ENCODE results near the gene PDGFRB.
A peak's percentile ranks its signal among the peaks of the same experiment; 100 is the strongest.

PDGFRB gene

DNA sequence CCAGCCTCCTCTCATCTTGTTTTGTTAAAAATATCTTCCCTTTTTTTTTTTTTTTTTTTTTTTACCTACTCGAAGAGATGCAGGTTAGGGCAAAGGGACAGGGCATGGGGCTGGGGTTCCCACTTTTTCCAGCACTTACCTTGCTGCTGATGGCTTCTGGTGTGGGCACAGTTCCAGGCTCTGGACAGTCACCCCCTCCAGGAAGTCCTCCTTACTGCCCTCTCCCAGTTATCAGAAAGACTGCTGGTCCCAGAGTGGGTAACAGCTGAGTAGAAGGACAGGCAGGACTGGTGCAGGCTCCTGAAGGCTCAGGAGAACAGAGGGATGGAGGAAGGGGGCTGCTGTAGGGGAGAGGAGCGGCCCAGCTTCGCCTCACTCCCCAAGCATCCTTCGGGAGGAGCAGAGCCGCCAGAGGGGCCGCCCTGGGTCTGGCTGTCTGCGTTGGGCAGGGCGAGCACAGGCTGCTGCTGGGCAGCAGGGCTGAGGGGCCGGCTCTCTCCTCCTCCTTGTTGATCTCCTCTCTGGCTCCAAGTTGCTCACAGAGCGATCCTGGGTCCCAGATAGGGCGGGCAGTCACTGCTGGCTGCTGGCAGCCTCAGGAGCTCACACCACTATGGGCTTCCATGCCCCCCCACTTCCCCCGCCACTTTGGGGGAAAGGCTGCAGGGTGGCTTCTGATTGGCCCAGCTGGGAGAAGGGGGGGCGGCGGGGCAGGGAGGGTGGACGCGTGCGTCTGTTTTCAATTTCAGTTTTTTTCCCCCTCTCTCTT, at the start of gene PDGFRB:
TSS of gene PDGFRB (minus strand) at position 588 of the 769 bp plus-strand sequence. CDS start 18,798 bp downstream, outside the sequence.
- POLR2A ChIA-PET: interaction anchor here (0.5 to 8.6 kb wide), 8 partner anchors 10 to 1527 kb away, joined by 3 to 115 read pairs (median 3); partner anchors contain the start of gene ARSI
- DNase-seq (ENCODE audit: low read depth, low spot score): no peak
- CTCF ChIA-PET: interaction anchor here (0.8 to 4.9 kb wide), 7 partner anchors 12 to 60 kb away, joined by 3 to 22 read pairs (median 4); no protein-coding TSS in a partner anchor
- TF ChIP-seq, protein P1, sequence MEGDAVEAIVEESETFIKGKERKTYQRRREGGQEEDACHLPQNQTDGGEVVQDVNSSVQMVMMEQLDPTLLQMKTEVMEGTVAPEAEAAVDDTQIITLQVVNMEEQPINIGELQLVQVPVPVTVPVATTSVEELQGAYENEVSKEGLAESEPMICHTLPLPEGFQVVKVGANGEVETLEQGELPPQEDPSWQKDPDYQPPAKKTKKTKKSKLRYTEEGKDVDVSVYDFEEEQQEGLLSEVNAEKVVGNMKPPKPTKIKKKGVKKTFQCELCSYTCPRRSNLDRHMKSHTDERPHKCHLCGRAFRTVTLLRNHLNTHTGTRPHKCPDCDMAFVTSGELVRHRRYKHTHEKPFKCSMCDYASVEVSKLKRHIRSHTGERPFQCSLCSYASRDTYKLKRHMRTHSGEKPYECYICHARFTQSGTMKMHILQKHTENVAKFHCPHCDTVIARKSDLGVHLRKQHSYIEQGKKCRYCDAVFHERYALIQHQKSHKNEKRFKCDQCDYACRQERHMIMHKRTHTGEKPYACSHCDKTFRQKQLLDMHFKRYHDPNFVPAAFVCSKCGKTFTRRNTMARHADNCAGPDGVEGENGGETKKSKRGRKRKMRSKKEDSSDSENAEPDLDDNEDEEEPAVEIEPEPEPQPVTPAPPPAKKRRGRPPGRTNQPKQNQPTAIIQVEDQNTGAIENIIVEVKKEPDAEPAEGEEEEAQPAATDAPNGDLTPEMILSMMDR (IDR thresholded peaks at IDR 0.05; ENCODE audit: insufficient read depth, low read length, missing control alignments): no peak
- H3K4me3 ChIP-seq (ENCODE audit: low read depth, low read length): peak within 1 kb of the TSS; percentile 74

DNA sequence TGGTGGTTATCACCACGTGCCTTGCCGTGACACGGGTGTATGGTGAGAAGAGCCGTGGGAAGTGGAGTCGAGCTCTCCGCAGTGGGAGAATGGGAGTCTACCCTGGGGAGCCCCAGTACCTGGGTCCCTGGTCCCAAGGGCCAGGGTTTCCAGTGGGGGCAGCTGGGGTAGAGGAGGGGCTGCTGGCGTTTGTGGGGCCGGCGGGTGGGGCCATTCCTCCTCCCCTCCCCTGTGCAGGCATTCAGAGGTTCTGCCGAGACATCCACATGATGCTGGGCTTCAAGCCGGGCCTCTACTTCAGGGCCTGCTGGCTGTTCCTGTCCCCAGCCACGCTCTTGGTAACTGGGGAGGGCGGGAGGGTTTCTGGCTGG, 48.9 kb upstream of the PDGFRB start:
- no peak for DNase-seq (ENCODE audit: low read depth, low spot score)
- CTCF ChIA-PET: interaction anchor here (5.2 kb wide), 1 partner anchor 13 kb away, joined by 35 read pairs; no protein-coding TSS in a partner anchor
- POLR2A ChIA-PET: no interaction called here

DNA sequence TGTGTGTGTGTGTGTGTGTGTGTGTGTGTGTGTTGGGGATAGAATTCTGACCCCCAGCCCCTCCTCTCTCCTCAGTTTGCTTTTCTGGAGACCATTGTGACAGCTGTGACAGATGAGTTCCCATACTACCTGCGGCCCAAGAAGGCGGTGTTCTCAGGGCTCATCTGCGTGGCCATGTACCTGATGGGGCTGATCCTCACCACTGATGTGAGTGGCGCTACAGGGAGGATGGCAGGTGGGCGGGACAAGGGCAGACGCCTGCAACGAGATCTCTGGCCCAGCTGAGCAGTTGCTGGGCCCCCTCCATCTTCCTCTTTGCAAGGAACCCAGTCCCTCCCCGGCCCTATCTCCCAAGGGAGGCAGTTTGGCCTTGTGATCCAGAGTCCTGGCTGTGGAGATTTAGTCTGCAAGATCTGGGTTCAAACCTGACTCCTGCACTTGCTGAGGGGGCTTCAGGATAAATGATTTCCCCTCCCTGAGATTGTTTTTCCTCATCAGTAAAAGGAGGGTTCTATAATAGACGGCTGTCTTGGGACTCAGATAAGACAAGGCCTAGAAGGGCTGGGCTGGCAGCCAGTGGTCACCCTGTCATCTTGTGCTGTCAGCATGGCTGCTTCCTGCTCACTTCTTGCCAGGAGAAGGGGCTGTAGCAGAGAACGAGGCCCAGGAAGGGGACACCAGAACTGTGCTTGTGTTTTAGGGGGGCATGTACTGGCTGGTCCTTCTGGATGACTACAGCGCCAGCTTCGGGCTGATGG, 48.4 kb upstream of the PDGFRB start:
- TF ChIP-seq, protein P1 (IDR thresholded peaks at IDR 0.05; ENCODE audit: insufficient read depth, low read length, missing control alignments): no peak

More for the DNA sequence above, 48.9 kb upstream of the PDGFRB start:
- H3K4me3 ChIP-seq (ENCODE audit: low read depth, low read length): no peak overlapping the region
- TF ChIP-seq, protein P1 (IDR thresholded peaks at IDR 0.05; ENCODE audit: insufficient read depth, low read length, missing control alignments): no peak

DNA sequence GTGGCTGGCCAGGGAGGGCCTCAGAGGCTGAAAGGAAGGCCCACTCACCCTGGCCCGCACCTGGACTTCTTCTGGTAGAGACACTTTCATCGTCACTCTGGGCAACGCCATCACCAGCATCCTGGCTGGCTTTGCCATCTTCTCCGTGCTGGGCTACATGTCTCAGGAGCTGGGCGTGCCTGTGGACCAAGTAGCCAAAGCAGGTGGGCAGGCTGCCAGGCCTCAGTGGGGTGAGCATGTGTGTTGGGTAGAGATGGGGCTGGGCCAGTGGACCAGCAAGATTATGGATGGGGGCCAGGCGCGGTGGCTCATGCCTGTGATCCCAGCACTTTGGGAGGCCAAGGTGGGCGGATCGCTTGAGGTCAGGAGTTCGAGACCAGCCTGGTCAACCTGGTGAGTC, 46.9 kb upstream of the PDGFRB start:
- H3K4me3 ChIP-seq (ENCODE audit: low read depth, low read length): no peak overlapping the region
- ChIA-PET POLR2A (no interaction called here), CTCF (interaction anchor here (1.2 to 1.8 kb wide), 2 partner anchors 27 to 148 kb away, joined by 3 to 6 read pairs; no protein-coding TSS in a partner anchor)
- DNase-seq (ENCODE audit: low read depth, low spot score): no peak
- TF ChIP-seq, protein P1 (IDR thresholded peaks at IDR 0.05; ENCODE audit: insufficient read depth, low read length, missing control alignments): no peak

More for the DNA sequence above, 48.4 kb upstream of the PDGFRB start:
- POLR2A ChIA-PET: no interaction called here
- no peak overlapping the region for H3K4me3 ChIP-seq (ENCODE audit: low read depth, low read length)
- CTCF ChIA-PET: no interaction called here
- DNase-seq (ENCODE audit: low read depth, low spot score): no peak

DNA sequence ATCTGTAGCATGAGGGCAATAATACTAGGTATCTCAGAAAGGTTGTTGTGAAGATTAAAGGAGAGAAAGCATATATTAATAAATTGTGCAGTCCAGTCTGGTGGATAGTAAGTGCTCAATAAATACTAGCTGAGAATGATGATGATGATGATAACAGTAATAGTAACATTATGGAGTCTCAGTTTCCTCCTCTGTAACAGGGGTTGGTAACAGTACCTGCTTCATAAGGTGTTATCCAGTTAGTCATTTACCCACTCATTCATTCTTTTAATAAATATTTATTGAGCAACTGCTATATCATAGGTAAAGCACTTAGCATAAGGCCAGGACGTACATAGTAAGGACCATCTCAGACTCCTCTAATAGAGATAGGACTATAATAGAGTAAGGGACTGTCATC, 41.8 kb upstream of the PDGFRB start:
- TF ChIP-seq, protein P1 (IDR thresholded peaks at IDR 0.05; ENCODE audit: insufficient read depth, low read length, missing control alignments): no peak
- CTCF ChIA-PET: interaction anchor here (1.1 to 1.2 kb wide), 2 partner anchors 8 to 153 kb away, joined by 3 read pairs; no protein-coding TSS in a partner anchor
- no peak for DNase-seq (ENCODE audit: low read depth, low spot score)
- no peak overlapping the region for H3K4me3 ChIP-seq (ENCODE audit: low read depth, low read length)
- POLR2A ChIA-PET: no interaction called here

DNA sequence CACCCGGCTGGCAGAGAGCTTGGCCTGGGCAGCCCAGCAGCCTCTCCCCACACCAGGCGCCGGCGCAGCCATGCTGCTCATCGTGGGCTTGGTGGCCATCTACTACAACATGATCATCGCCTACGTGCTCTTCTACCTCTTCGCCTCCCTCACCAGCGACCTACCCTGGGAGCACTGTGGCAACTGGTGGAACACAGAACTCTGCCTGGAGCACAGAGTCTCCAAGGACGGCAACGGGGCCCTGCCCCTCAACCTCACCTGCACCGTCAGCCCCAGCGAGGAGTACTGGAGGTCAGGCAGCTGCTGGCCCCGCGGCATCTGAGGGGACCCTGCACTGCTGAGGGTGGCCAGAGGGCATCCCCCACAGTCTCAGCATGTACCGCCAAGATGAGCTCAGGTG, 41.3 kb upstream of the PDGFRB start:
- POLR2A ChIA-PET: interaction anchor here (1.1 kb wide), 1 partner anchor 515 kb away, joined by 3 read pairs; no protein-coding TSS in a partner anchor
- DNase-seq (ENCODE audit: low read depth, low spot score): no peak
- CTCF ChIA-PET: interaction anchor here (0.7 to 1.2 kb wide), 3 partner anchors 8 to 154 kb away, joined by 3 read pairs; no protein-coding TSS in a partner anchor
- H3K4me3 ChIP-seq (ENCODE audit: low read depth, low read length): no peak overlapping the region
- TF ChIP-seq, protein P1 (IDR thresholded peaks at IDR 0.05; ENCODE audit: insufficient read depth, low read length, missing control alignments): no peak
